HG03442 (cell line): Measurements from ENCODE around the gene C10orf90.

Experiments
- ATAC-seq: cut with Tn5 transposase; IDR thresholded peaks from one replicate; pipeline ENCODE4 v1.9.1; 2021; ENCODE audit warnings: mild to moderate bottlenecking, moderate library complexity; ENCODE audit not compliant: unreplicated experiment

C10orf90 gene

DNA sequence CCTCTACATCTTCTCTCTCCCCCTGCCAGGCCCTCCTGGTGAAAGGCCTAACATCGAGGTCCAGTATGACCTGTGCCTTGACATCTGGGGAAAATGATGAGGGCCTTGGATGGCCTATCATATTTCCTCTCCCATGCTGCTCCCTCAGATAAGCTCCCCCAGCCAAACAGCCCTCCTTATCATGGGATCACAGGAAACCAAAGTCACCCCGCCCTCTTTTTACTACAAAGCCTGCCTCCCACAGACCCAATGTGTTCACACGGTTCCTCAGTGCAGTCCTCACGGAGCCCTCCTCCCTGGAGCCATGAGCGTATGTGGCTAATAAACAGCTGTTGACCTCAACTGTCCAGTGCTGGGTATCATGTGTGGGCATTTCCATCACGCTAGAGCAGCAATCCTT, 32.0 kb downstream of the C10orf90 start:
- ATAC-seq: no peak

DNA sequence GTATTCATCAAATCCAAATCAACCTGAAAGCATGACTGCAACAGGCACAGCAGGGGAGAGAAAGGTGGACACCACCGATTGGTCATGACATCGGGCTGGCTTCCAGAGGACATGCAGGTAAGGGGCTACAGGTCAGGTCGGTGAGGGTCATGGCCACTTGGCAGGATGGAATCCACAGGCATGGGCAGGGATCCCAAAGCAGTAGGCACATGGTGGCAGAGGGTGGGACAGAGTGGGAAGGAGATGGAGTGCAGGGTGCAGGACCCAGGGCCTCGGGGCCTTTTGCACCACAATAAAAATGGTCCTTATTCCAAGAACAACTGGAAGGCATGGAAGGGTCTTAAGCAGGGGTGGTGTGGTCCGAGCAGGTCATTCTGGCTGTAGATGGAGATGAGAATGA, 33.0 kb downstream of the C10orf90 start:
- no peak for ATAC-seq

DNA sequence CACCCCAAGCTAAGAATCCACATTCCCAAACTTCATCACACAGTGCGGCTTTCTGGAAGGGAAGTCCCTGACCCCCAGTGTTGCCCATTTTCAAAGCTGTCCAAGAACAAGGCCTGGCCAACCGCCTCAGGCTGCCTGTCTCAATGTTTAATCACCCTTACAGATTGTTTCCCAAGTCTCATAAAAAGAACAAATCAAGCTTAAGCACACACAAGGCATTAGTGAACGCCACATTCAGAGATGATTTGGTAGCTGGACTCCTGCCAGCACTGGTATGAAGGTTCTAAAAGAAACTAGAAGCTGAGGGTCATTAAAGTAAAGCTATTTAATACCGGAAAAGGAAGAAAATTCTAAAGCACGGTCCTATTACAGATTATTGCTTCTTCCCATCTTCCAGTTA, 35.6 kb downstream of the C10orf90 start:
- ATAC-seq: no peak

DNA sequence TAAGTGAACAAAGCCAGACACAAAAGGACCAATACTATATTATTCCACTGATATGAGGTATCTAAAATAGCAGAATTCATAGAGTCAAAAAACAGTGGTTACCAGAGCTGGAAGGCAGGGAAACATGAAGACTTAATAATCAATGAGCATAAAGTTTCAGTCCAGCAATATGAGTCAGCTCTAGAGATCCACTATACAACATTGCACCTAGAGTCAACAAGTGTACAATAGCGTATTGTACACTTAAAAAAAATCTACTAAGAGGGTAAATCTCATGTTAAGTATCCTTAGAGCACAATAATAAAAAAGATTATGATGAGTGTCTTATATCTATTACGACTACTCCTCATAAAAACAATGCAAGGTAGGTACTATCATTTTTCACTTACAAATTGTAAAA, 36.1 kb downstream of the C10orf90 start:
- no peak for ATAC-seq

DNA sequence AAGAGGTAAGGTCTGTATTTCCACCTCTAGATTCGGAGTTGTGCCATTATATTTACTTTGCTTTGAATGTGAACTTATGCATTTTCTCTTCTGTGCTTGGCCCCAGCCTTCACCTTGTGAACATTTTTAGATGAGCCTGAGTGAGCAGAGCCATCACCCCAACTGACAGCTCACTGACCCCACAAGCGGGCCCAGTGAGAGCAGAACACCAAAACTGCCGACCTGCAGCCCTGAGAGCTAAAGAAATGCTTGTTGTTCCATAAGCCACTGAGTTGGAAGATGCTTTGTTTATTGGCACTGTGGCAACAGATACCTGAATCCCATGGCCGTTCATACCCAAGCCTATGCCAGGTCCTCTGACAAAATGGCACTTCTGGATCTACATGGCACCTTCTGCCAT, 37.8 kb downstream of the C10orf90 start:
- ATAC-seq: no peak

DNA sequence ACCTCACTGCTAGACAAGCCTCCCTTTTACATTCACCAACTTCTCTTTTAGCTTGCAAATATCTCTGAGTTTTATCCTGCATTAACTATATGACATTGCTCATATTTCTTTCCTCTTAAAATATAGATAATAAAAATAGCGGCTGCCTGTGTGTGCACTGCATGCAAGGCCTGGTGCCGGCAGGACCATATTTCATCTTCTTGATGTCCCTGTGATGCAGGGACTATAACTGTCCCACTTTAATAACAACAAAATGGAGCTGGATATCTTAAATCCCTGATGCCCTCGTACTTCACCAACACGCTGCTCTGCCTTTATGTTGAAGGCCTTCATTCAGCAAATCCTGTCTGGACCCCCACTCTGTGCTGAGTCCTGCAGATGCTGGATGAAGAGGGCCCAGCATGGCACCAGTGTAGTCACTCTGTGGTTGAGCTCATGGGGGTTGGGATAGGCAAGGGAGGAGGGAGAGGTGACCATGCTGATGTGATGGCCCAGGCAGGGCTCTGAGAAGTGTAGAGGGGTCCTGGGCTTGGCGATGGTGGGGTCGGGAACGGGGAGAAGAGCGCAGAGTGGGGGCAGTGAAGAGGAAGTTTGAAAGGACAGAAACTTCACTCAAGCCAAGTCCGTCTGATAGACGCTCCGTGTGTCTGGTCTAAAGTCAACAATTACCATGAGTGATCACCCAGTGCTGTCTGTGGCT, 40.4 kb downstream of the C10orf90 start:
- ATAC-seq: no peak

DNA sequence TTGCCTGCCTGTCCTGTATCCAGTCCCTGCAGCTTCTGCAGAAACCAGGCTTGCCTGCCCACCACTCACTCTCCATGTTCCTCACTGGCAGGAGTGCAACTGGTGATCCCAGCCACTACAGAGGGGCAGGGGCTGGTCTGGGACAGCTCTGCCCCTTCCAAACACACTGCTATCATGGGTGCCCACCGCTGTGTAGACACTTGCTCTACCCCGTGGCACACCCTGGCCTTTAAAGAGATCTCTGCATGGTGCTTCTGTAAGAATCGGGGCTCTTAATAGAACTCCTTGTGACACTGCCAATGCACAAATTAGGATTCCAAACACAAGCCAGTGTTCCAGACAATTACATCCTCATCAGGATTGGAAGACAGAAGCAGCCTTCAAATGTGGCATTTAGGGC, 41.7 kb downstream of the C10orf90 start:
- no peak for ATAC-seq

DNA sequence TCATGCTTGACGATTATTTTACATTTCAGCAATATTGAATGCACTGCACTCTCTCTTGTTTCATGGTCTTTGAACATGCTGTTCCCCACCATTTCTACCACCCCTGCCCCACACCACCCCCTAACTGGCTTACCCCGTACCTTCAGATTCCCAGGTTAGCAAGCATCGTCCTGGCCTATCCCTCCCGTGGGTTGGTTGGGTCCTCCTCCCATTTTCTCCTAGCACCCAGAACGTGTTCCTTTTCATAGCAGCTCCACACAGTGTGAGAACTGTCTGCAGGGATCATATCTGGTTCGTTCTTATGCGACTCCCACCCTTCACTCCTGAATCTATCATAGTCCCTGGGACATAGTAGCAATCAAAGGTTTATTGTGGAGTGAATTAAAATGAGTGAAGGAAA, 48.6 kb downstream of the C10orf90 start:
- no peak for ATAC-seq

DNA sequence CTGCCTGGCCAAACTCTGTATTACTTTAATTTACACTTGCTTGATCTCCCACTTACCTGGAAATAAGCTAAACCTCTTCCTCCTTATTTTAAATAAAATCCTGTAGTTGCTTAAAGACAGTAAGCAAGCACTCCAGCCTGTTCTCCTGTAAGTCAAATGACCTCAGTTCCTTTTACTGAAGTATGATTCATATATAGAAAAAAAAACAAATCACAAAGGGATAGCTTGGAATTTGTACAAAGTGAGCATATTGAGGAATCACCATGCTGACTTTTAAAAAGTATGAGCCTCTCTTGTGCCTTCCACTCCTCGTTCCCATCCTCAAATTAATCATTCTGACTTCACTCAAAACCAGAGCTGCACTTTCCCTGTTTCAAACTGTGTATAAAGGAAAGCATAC, 52.0 kb downstream of the C10orf90 start:
- no peak for ATAC-seq

DNA sequence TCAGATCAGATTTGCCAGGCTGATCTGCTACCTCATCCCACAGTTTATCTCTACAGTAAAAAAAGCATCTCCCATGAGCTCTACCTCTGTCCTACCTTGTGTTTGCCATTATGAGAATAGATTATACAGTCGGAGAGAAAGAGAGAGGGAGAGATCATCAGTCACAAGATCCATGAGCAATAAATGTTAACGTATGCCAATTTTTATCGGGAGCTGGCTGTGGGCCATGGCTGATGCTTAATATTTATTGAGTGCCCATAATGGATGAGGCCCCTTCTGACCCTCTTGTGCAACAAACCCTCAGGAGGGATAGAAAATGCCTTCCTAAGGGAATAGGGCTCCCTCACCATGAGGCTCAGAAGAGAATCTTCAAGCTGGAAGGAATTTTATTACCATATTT, 52.8 kb downstream of the C10orf90 start:
- no peak for ATAC-seq

DNA sequence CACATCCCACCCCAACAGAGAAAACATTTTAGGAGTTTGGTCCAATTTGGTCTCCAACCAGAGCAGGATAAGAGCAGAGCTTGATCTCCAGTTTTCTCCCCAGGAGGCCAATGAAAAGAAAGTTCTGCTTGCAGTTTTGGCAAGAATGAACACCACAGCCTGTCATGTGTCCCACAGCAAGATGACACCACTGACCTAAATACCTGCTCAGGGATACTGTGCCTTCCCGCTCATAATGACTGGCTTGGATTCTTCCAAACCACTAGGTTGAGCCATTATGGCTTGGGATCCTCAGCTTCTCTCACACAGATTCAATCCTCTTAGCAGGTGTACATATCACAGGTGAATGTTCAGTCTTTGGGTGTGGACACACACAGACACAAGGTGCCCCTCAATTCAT, 53.3 kb downstream of the C10orf90 start:
- ATAC-seq: no peak

DNA sequence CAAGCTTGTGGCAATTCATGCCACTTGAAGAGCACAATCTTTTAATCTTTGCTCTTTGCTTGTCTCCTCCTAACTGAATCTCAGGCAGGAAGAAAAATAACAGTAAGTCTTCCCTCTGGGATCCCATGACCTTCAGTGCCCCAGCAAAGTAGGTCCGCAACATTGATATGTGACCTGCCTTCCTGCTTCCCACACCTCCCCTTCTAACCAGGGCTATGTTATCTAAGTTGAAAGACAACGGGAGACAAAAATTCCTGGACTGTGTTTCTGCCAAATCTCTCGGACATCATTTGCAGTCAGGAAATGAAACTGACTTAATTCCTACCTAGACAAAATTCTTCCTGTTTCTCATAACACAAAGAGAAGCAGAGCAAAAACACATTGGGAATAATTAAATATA, 53.8 kb downstream of the C10orf90 start:
- ATAC-seq: no peak

DNA sequence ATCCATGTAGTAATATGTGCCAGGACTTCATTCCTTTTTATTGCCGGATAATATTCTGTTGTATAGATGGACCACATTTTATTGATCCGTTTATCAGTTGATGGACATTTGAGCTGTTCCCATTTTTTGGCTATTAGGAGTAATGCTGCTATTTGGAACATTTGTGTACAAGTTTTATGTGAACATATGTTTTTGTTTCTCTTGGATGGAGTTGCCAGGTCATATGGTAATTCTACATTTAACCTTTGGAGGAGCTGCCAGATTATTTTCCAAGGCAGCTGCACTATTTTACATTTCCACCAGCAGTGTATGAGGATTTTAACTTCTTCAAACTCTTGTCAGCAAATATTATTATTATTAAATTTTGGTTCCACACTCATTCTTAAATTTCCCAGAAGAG, 59.2 kb downstream of the C10orf90 start:
- no peak for ATAC-seq

DNA sequence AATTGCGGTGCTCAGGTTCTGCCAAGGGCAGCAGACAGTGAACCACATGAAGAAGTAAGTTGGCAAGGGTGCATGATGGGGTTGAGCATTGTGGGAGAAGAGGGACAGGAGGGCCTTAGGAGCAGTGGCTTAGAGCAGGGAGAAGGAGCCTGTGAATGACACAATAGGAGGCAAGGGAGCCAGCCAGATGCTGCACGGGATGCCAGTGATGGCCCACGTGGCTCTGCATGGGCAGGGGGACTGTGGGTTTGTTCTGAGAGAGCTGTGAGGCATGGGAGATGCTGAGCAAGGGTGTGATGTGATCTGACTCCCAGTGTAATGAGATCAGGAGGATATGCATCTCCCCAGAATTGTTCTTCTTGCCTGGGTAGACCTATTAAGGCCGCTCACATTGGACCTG, 60.9 kb downstream of the C10orf90 start:
- ATAC-seq: no peak

DNA sequence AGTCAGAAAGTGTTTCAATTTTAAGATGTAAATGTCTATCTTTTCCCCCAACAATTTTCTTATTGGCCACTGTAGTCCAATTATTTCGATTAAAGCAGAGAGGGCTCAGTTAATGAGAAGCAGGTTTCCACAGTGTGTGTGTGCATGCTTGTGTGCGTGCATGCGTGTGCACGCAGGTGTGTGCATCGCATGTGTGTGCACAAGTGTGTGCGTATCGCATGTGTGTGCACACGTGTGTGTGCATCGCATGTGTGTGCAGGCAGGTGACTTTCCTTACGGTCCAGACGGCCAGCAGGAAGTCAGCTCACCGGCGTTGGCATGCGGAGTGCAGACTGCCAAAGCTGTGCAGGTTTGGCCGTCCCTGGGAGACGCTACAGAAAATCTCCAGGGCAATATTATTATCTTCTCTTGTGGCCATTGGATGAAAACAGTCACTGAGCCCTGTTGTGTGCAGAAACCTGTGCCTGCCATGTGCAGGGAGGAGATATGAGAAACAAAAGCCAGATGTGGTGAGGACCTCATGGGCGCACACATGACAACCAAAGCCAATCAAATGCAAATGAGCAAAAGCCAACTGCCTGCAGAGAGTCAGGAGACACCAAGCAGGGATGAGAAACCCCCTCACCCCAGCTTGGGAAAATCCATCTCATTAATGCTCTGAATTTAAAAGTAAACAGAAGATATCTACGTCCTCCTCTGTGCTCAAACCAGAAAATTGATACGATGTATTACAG, 70.4 kb downstream of the C10orf90 start:
- no peak for ATAC-seq

DNA sequence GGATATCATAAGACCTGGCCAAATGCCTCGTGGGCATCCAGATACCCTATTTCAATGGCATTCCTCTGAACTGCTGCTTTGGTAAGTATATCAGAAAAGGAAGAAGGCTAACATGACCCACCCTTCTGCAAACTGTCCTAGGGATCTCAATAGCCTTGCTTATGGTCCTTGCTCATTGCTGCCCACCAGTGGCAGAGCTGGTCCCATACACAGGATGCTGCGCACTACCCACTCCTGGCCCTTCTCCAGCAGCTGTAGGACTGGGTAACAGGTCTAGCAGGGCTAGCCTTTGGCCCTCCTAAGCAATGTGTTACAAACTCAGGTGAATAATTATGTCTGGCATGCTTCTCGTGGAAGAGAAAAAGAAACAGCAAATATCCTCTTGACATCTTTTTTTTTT, 72.5 kb downstream of the C10orf90 start:
- ATAC-seq: peak; percentile 79

DNA sequence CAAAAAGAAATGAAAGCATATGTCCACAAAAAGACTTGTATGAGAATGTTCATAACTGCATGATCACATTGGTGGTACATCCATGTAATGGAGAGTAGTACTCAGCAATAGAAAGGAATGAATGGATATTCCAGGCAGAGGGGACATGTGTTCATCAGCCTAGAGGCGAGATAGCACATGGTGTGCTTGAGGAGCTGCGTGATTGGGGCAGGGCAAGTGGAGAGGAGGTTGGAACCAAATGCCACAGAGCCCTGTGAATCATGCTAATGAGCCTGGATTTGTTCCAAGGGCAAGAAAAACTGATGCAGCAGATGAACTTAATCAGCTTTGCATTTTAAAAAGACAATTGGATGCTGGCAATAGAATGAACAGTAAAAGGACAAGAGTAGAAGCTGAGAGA, 73.3 kb downstream of the C10orf90 start:
- no peak for ATAC-seq

DNA sequence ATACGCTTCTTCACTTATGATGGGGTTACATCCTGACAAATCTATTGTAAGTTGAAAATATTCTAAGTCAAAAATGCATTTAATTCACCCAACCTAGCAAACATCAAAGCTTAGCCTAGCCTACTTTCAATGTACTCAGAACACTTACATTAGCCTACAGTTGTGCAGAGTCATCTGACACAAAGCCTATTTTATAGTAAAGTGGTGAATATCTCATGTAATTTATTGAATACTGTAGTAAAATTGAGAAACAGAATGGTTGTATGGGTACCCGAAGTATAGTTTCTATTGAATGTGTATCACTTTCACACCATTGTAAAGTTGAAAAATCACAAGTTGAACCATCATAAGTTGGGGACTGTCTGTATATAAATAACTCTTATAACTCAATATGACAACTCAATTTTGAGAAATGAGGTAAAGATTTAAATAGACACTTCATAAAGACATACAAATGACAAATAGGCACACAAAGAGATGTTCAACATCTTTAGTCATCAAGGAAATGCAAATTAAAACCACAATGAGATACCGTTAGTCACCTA, 73.9 kb downstream of the C10orf90 start:
- no peak for ATAC-seq

DNA sequence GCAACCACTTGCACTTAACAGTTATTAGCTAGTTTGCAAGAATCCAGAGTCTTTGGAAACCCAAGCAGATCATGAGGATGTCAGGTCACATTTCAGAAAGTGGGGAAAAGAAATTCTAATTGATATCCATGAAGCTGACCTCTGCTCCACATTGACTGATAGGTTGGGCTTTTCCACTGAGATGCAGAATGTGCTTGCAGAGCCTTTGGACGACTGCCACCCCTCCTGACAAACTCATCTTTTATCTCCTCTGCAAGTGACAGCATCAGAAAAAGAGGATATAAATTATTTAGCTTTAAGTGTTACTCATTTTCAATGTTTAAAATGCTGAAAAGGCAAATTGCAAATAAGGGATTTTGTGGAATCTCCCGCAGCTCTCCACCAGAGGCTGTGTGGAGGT, 75.3 kb downstream of the C10orf90 start:
- no peak for ATAC-seq

DNA sequence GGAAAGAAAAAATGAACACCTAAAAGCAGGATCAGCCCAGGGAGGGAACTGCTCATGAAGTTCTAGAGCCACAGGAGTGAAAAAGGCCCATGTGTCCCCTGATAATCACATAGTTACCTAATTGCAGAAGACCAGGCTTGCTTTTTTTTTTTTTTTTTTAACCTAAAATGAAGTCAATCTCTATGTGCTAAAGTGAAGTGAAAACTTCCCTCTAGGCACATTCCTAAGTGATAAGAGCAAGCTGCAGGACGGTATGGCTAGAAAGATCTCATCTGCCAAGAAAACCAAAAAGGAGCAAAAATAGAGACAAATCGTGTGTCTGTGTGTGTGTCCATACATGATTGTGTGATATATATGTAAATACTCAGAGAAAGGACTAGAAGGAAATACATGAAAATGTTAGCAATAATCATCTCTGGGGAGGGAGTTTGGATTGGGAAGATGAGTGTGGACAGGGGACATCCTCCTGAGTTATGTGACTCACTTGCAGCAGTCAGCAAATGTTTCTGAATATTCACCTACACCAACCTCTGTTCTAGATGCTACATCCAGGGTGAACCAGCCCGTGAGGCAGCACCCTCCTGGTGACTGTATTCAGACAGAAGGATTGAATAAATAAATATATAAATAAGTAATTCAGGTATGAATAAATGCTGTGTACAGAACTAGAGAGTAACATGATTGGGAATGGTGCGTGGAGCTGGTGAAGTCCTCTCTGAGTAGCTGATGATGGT, 76.4 kb downstream of the C10orf90 start:
- no peak for ATAC-seq

DNA sequence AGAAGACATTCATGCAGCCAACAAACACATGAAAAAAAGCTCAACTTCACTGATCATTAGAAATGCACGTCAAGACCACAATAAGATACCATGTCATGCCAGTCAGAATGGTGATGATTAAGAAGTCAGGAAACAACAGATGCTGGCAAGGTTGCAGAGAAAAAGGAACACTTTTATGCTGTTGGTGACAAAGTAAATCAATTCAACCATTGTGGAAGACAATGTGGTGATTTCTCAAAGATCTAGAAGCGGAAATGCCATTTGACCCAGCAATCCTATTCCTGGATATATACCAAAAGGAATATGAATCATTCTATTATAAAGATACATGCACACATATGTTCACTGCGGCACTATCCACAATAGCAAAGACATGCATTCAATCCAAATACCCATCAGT, 77.6 kb downstream of the C10orf90 start:
- ATAC-seq: no peak

DNA sequence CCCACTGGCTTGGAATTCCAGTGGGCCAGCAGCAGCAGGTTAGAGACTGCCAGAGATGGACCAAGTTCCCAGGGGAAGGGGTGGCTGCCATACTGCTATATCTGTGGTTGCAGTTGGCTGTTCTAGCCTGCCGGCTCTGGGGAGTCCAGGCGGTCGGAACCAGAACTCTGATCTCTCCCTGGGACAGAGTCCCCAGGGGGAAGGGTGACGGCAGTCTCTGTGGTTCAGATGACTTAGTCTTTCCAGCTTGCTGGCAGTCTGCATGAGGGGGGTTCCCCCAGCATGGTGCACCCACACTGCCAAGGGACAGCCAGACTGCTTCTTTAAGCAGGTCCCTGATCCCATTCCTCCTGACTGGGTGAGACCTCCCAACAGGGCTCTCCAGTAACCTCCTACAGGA, 82.5 kb downstream of the C10orf90 start:
- no peak for ATAC-seq
